ENCODE data around the gene PRELID3B.

- TF ChIP-seq, protein P1, sequence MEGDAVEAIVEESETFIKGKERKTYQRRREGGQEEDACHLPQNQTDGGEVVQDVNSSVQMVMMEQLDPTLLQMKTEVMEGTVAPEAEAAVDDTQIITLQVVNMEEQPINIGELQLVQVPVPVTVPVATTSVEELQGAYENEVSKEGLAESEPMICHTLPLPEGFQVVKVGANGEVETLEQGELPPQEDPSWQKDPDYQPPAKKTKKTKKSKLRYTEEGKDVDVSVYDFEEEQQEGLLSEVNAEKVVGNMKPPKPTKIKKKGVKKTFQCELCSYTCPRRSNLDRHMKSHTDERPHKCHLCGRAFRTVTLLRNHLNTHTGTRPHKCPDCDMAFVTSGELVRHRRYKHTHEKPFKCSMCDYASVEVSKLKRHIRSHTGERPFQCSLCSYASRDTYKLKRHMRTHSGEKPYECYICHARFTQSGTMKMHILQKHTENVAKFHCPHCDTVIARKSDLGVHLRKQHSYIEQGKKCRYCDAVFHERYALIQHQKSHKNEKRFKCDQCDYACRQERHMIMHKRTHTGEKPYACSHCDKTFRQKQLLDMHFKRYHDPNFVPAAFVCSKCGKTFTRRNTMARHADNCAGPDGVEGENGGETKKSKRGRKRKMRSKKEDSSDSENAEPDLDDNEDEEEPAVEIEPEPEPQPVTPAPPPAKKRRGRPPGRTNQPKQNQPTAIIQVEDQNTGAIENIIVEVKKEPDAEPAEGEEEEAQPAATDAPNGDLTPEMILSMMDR (conservative IDR thresholded peaks at IDR 0.05; ENCODE audit: low read length): no peak
- TF ChIP-seq EZH2phosphoT487 (IDR thresholded peaks at IDR 0.05; ENCODE audit: borderline replicate concordance): no peak
Measured at GRCh38 chr20:59082981-59083380, 40.4 kb upstream of the PRELID3B start.

Measured in Loucy (cell line).